ENCODE data around the gene TRAPPC2. TPM values are rescaled to one million over a fixed set of nuclear protein-coding genes. Genes with fewer than 3 reads are reported as not detected.

TRAPPC2 gene
- total and polyA plus RNA-seq, 2 of the 13 experiments (the other 11 are each of a cell fraction or from before 2014, with no cell fraction given) = 4.4 to 8.1 TPM

DNA sequence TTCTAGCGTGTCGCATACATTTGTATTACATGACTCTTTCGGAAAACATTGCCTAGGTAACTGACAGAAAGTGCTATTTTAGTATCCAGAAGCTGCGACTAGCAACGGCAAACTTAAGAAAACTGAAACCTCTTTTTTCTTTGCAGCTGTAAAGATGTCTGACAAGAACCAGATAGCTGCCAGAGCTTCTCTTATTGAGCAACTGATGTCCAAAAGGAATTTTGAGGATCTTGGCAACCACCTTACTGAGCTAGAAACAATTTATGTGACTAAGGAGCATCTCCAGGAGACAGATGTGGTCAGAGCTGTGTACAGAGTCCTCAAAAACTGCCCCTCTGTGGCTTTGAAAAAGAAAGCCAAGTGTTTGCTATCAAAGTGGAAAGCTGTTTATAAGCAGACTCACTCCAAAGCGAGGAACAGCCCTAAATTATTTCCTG lies 72.0 kb downstream of the TRAPPC2 start:
- in situ Hi-C loops (cut with HindIII; ENCODE audit: extremely low pct_ligation_motif_present, low pct_unique_long_range_greater_than_20kb) = no loop called here

More for the DNA sequence above, 72.0 kb downstream of the TRAPPC2 start:
- no peak overlapping the region for H2AFZ ChIP-seq (ENCODE audit: low read length)
- no peak overlapping the region for H3K27ac ChIP-seq (ENCODE audit: extremely low read length, insufficient read depth, low read length)
- H3K9me3 ChIP-seq (ENCODE audit: low read length) = no peaks in the 10 kb centered on the region
- intact Hi-C loops (cut with micrococcal nuclease; ENCODE audit: unreplicated experiment) = no loop called here
- 94% methylated on average over 6 of the region's 6 CpGs for WGBS (ENCODE audit: low lambda C conversion rate)
- no TSS peak for BruUV-seq (replicated peaks)
- H3K27me3 ChIP-seq (ENCODE audit: control insufficient read depth in 1 of 2, insufficient read depth in 2 of 2, low read length in 2 of 2) = no peaks in the 10 kb centered on the region
- FAIRE-seq (no peak), ATAC-seq (no peak), DNase-seq (ENCODE audit: low spot score) (no peak)
- H3K79me2 ChIP-seq (ENCODE audit: insufficient read depth, low read length) = no peaks in the 10 kb centered on the region
- H3K36me3 ChIP-seq (replicated peaks in 1 of 2; ENCODE audit: control insufficient read depth in 1 of 2, insufficient read depth in 2 of 2, low read length in 2 of 2) = no peaks in the 10 kb centered on the region
- H4K20me1 ChIP-seq (ENCODE audit: insufficient read depth, low read length) = no peaks in the 10 kb centered on the region
- H3K4me2 ChIP-seq (ENCODE audit: low read depth, low read length) = no peak overlapping the region
- H3K4me3 ChIP-seq (replicated peaks in 1 of 3; ENCODE audit: insufficient read depth in 1 of 3, low read depth in 2 of 3, low read length in 3 of 3) = no peak overlapping the region
- no peak overlapping the region for H3K9ac ChIP-seq (ENCODE audit: insufficient read depth, low read depth, low read length)
- POLR2A ChIA-PET = no interaction called here
- TF ChIP-seq NFIB (CRISPR knock-in tag; IDR thresholded peaks at IDR 0.05; ENCODE audit: borderline replicate concordance) = no peak
- peaks cover 5% of the 10 kb centered on the region for H3K4me1 ChIP-seq (ENCODE audit: insufficient read depth, low read length)
- CTCF ChIA-PET (ENCODE audit: low intra/inter-chr PET ratio, low total read pairs) = no interaction called here

Other genes with a start within 250 kb of the TRAPPC2 start
- gene EGFL6, start 165.0 kb downstream of the TRAPPC2 start, total RNA-seq (2016; rRNA removed; fragmentation: Illumina TruSeq; extraction: Trizol) = not detected in 2 replicates
- not detected in 2 replicates for gene EGFL6, start 165.0 kb downstream of the TRAPPC2 start, polyA plus RNA-seq (2011; rRNA removed)
- 0.97 and 1.5 TPM in 2 replicates for gene TCEANC, start 81.5 kb downstream of the TRAPPC2 start, total RNA-seq (2016; rRNA removed; fragmentation: Illumina TruSeq; extraction: Trizol)
- 0.51 and 0.61 TPM in 2 replicates for gene TCEANC, start 81.5 kb downstream of the TRAPPC2 start, polyA plus RNA-seq (2011; rRNA removed)
- 23.1 and 31.2 TPM in 2 replicates for gene RAB9A, start 45.5 kb downstream of the TRAPPC2 start, total RNA-seq (2016; rRNA removed; fragmentation: Illumina TruSeq; extraction: Trizol)
- 8.6 and 10.5 TPM in 2 replicates for gene RAB9A, start 45.5 kb downstream of the TRAPPC2 start, polyA plus RNA-seq (2011; rRNA removed)
- gene OFD1, start 128 bp upstream of the TRAPPC2 start, total RNA-seq (2016; rRNA removed; fragmentation: Illumina TruSeq; extraction: Trizol) = 14.3 and 16.4 TPM in 2 replicates
- 14.7 and 14.9 TPM in 2 replicates for gene OFD1, start 128 bp upstream of the TRAPPC2 start, polyA plus RNA-seq (2011; rRNA removed)
- not detected in 2 replicates for gene GPM6B, start 82.5 kb upstream of the TRAPPC2 start, total RNA-seq (2016; rRNA removed; fragmentation: Illumina TruSeq; extraction: Trizol)
- gene GPM6B, start 82.5 kb upstream of the TRAPPC2 start, polyA plus RNA-seq (2011; rRNA removed) = not detected in 2 replicates